ENCODE results near the gene TOGARAM1. TPM values are rescaled to one million over a fixed set of nuclear protein-coding genes. Genes with fewer than 3 reads are reported as not detected.
A peak's percentile ranks its signal among the peaks of the same experiment; 100 is the strongest.

Gene TOGARAM1
- total RNA-seq, 1 donor from 2014 or later = 4.6 TPM

DNA sequence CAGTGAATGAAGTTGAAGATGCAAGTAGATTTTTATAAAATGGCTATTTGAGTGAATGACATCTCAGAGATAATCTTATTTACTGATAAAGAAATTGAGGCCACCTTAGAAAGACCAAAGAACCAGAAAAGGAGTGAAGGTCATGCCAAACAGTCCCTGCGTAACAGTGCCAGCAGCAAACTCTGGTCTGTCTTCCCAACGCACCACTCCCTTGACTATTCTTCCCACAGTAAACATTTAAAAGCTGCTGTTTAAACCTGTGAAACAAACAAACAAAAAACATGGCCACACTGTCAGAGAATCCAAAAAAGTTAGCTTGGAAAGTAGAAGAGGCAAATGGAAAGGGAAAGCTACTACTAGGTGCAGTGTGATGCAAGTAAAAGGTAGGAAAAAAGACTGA is 120.4 kb downstream of the TOGARAM1 start:
- peak overlapping the region; percentile 15 for H3K4me3 ChIP-seq (ENCODE audit: low read depth, low read length)
- TF ChIP-seq, protein P1, sequence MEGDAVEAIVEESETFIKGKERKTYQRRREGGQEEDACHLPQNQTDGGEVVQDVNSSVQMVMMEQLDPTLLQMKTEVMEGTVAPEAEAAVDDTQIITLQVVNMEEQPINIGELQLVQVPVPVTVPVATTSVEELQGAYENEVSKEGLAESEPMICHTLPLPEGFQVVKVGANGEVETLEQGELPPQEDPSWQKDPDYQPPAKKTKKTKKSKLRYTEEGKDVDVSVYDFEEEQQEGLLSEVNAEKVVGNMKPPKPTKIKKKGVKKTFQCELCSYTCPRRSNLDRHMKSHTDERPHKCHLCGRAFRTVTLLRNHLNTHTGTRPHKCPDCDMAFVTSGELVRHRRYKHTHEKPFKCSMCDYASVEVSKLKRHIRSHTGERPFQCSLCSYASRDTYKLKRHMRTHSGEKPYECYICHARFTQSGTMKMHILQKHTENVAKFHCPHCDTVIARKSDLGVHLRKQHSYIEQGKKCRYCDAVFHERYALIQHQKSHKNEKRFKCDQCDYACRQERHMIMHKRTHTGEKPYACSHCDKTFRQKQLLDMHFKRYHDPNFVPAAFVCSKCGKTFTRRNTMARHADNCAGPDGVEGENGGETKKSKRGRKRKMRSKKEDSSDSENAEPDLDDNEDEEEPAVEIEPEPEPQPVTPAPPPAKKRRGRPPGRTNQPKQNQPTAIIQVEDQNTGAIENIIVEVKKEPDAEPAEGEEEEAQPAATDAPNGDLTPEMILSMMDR (conservative IDR thresholded peaks at IDR 0.05; ENCODE audit: low read depth, low read length) = no peak
- DNase-seq (ENCODE audit: low read depth) = no peak

DNA sequence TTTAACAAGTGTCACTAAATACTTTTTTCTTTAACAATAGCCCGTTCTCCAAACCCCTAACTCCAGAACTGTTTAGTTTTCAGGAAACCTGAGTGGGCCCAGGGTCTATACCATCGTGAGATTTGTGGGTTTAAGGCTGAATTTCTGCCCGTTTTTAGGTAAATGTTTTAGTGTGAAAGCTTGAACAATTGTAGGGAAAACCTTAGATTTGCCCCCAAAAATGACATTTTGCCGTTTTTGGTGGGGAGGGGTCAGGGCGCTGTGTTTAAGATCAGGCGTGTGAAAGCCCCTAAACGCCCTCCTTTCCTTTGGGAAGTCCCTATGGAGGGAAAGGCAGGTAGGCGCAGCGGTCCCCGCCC is 121.6 kb downstream of the TOGARAM1 start:
- TF ChIP-seq, protein P1 (conservative IDR thresholded peaks at IDR 0.05; ENCODE audit: low read depth, low read length) = no peak

DNA sequence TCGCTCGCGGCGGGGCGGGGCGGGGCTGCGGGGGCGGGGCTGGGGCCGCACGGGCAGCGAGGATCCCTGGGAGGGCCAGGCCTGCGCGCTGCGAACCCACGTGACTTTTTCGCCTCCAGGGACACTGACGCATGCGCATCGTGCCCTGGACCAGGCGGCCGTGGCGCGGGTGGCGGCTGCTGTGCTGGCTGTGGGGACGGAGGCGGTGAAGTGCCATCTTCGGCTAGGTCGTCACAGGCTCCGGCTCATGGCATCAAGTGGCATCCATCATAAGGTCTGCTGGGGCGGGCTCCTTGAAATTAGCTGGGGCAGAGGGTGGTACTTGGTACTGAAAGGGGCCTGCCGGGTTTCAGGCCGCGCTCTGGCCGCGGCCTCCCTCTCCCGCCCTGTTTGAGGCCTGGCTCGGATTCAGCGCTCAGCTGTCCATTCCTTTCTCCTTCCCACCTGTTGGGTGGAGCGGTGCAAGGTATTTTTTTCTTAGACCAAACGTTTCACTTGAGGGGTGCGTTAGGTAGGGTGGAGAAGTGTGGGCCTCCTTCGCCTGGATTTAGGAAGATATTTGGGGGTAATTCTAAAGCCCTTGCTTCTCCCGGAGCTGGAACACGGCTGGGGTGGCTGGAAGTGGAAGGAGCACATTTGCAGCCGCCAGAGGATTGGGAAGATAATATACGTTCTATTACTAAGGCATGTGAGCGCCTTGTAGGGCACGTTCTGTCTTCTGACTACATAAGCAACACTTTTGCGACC is 122.2 kb downstream of the TOGARAM1 start, which contains the start of gene PRPF39:
TSS of gene PRPF39 (plus strand) at position 141 of the 747 bp plus-strand sequence. CDS start 11,124 bp downstream, outside the sequence.
- no peak for DNase-seq (ENCODE audit: low read depth)

More for the DNA sequence above, 121.6 kb downstream of the TOGARAM1 start:
- peak overlapping the region; percentile 82 for H3K4me3 ChIP-seq (ENCODE audit: low read depth, low read length)
- DNase-seq (ENCODE audit: low read depth) = no peak

DNA sequence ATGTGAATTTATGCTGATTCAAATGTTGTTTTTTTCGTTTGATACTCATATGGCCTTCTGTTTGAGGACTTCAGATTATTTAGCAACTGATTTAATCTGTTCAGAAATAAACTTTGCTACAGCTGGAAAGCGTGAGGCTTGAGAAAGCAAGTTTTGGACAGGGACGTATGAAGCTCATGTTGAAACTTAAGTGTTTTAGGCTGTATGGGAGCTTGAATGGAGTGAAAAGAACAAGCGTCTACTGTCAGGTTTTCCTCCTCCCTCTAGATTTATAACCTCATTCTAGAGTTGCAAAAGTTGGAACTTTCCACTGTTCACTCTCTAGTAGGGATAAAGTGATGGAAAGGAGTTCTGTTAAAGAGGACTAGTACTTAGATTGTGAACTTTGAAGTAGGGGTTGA is 123.0 kb downstream of the TOGARAM1 start:
- H3K4me3 ChIP-seq (ENCODE audit: low read depth, low read length) = peak overlapping the region; percentile 82
- TF ChIP-seq, protein P1 (conservative IDR thresholded peaks at IDR 0.05; ENCODE audit: low read depth, low read length) = no peak
- no peak for DNase-seq (ENCODE audit: low read depth)

More for the DNA sequence above, 122.2 kb downstream of the TOGARAM1 start, which contains the start of gene PRPF39:
- H3K4me3 ChIP-seq (ENCODE audit: low read depth, low read length) = peak within 1 kb of the TSS; percentile 82
- TF ChIP-seq, protein P1 (conservative IDR thresholded peaks at IDR 0.05; ENCODE audit: low read depth, low read length) = no peak

DNA sequence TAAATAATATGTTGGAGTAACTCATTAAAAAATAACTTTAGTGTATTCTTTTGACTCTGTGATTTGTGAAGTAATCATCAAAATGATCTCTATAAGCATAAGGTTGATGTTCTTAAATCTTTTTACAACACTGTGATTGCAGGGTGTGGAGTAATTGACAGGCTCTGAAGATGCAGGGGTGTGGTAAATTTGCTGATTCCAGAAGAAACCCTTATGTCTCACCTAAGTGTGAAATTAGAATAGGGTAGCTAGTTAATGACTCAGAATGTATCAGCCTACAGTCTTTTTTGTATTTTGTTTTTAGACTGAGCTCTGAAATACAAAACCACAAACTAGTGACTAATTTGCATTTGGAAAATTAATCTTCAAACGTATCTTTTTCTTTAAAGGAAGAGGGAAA is 127.8 kb downstream of the TOGARAM1 start:
- H3K4me3 ChIP-seq (ENCODE audit: low read depth, low read length) = no peak overlapping the region
- TF ChIP-seq, protein P1 (conservative IDR thresholded peaks at IDR 0.05; ENCODE audit: low read depth, low read length) = no peak
- DNase-seq (ENCODE audit: low read depth) = no peak

DNA sequence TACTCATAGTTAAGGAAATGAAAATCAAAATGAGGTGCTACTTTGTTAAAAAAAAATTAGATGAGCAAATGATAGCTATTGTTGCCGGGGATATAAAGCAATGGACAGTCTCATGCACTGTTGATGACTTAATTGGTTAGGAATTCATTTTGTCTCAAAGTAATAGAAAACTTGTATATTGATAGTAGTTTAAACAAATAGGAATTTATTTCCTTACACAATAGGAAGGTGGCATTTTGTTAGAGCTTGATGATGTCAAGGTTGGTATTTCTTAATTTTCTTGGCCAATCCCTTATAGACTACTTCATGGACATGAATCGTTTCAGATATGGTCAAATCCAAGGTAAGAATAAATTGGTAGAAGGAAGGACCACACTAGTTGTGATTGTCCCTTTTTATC is 129.7 kb downstream of the TOGARAM1 start:
- TF ChIP-seq, protein P1 (conservative IDR thresholded peaks at IDR 0.05; ENCODE audit: low read depth, low read length) = no peak
- no peak overlapping the region for H3K4me3 ChIP-seq (ENCODE audit: low read depth, low read length)
- DNase-seq (ENCODE audit: low read depth) = no peak

DNA sequence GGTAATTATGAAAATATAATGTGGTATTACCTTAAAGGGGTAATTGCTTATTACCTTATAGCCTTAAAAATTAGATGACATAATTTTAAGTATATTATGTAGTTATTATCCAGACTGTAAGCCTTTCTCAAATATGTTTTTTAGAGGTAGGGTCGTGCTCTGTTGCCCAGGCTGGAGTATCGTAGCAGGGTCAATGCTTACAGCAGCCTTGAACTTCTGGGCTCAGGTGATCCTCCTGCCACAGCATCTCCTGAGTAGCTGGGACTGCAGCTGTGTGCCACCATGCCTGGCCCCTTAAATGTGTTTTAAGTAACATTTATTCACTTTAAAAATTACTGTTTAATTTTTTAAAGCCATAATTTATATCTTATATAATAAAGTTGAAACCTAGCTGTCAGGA is 132.3 kb downstream of the TOGARAM1 start:
- no peak overlapping the region for H3K4me3 ChIP-seq (ENCODE audit: low read depth, low read length)
- DNase-seq (ENCODE audit: low read depth) = no peak
- TF ChIP-seq, protein P1 (conservative IDR thresholded peaks at IDR 0.05; ENCODE audit: low read depth, low read length) = no peak
